ENCODE measurements around the gene FOXA2. TPM values are rescaled to one million over a fixed set of nuclear protein-coding genes. Genes with fewer than 3 reads are reported as not detected.

Gene FOXA2
- polyA plus RNA-seq, 3 donors, result not detected

GRCh38 chr20:22536956-22537756 lies 47.2 kb downstream of the FOXA2 start:
- Histone ChIP-seq H2AFZ (ENCODE audit: insufficient read depth, low read depth, low read length, poor library complexity, severe bottlenecking) (no peak overlapping the region), H3K27me3 (ENCODE audit: control insufficient read depth in 2 of 2, insufficient read depth in 2 of 2, low read length in 2 of 2) (peaks cover 0 to 2% of the 10 kb centered on the region in 2 donors), H3K4me2 (replicated peaks; ENCODE audit: extremely low read depth, low read length, poor library complexity, severe bottlenecking) (no peak overlapping the region), H4K20me1 (ENCODE audit: insufficient read depth, low read length) (no peaks in the 10 kb centered on the region), H3K79me2 (ENCODE audit: insufficient read depth, low read length) (no peaks in the 10 kb centered on the region), H3K36me3 (replicated peaks in 1 of 2; ENCODE audit: control insufficient read depth in 1 of 2, insufficient read depth in 2 of 2, low read length in 2 of 2) (no peaks in the 10 kb centered on the region), H3K27ac (ENCODE audit: low read depth in 1 of 2, low read length in 2 of 2) (no peak overlapping the region), H3K9ac (ENCODE audit: insufficient read depth, low read length, poor library complexity, severe bottlenecking) (no peak overlapping the region), H3K4me1 (ENCODE audit: control insufficient read depth in 1 of 2, insufficient read depth in 2 of 2, low read length in 2 of 2) (no peaks in the 10 kb centered on the region), H3K9me3 (replicated peaks in 1 of 2; ENCODE audit: control insufficient read depth in 1 of 2, insufficient read depth in 1 of 2, low read length in 2 of 2) (no peaks in the 10 kb centered on the region), H3K4me3 (replicated peaks in 1 of 3; ENCODE audit: low read depth in 2 of 3, low read length in 3 of 3) (no peak overlapping the region)
- DNase-seq, result no peak
- peaks cover 0 to 7% (median 3%) of the 10 kb centered on the region in 7 donors for H3K9me3 Mint-ChIP-seq
- TF ChIP-seq CTCF (IDR thresholded peaks at IDR 0.05), result no peak
- H3K36me3 Mint-ChIP-seq, result no peaks in the 10 kb centered on the region
- H3K27me3 Mint-ChIP-seq (ENCODE audit: low read depth in 3 of 3), result peaks cover 3 to 13% (median 6%) of the 10 kb centered on the region in 3 donors
- no peak overlapping the region for H3K27ac Mint-ChIP-seq
- WGBS (ENCODE audit: insufficient coverage), result 90% methylated on average over 1 of the region's 4 CpGs
- intact Hi-C loops (cut with micrococcal nuclease), result no loop called here
- H3K4me3 Mint-ChIP-seq, result no peak overlapping the region
- H3K4me1 Mint-ChIP-seq, result no peaks in the 10 kb centered on the region

GRCh38 chr20:22536141-22536828 lies 48.1 kb downstream of the FOXA2 start:
- H3K27ac Mint-ChIP-seq, result no peak overlapping the region

More at GRCh38 chr20:22536141-22536828, 48.1 kb downstream of the FOXA2 start:
- H3K79me2 ChIP-seq (ENCODE audit: insufficient read depth, low read length), result no peaks in the 10 kb centered on the region
- H3K4me3 ChIP-seq (replicated peaks in 1 of 3; ENCODE audit: low read depth in 2 of 3, low read length in 3 of 3), result no peak overlapping the region
- no peaks in the 10 kb centered on the region for H3K36me3 Mint-ChIP-seq
- no peak overlapping the region for H3K4me2 ChIP-seq (replicated peaks; ENCODE audit: extremely low read depth, low read length, poor library complexity, severe bottlenecking)
- H3K27me3 ChIP-seq (ENCODE audit: control insufficient read depth in 2 of 2, insufficient read depth in 2 of 2, low read length in 2 of 2), result peaks cover 0 to under 1% of the 10 kb centered on the region in 2 donors
- no peaks in the 10 kb centered on the region for H4K20me1 ChIP-seq (ENCODE audit: insufficient read depth, low read length)
- intact Hi-C loops (cut with micrococcal nuclease), result no loop called here
- H2AFZ ChIP-seq (ENCODE audit: insufficient read depth, low read depth, low read length, poor library complexity, severe bottlenecking), result no peak overlapping the region
- H3K4me1 ChIP-seq (ENCODE audit: control insufficient read depth in 1 of 2, insufficient read depth in 2 of 2, low read length in 2 of 2), result no peaks in the 10 kb centered on the region
- TF ChIP-seq CTCF (IDR thresholded peaks at IDR 0.05), result no peak
- H3K4me3 Mint-ChIP-seq, result no peak overlapping the region
- no peak overlapping the region for H3K9ac ChIP-seq (ENCODE audit: insufficient read depth, low read length, poor library complexity, severe bottlenecking)
- H3K9me3 ChIP-seq (replicated peaks in 1 of 2; ENCODE audit: control insufficient read depth in 1 of 2, insufficient read depth in 1 of 2, low read length in 2 of 2), result no peaks in the 10 kb centered on the region
- H3K27ac ChIP-seq (ENCODE audit: low read depth in 1 of 2, low read length in 2 of 2), result no peak overlapping the region
- H3K36me3 ChIP-seq (replicated peaks in 1 of 2; ENCODE audit: control insufficient read depth in 1 of 2, insufficient read depth in 2 of 2, low read length in 2 of 2), result no peaks in the 10 kb centered on the region
- no peak for DNase-seq
- 94% methylated on average over 5 of the region's 5 CpGs for WGBS (ENCODE audit: insufficient coverage)
- H3K9me3 Mint-ChIP-seq, result peaks cover 0 to 8% (median 3%) of the 10 kb centered on the region in 7 donors
- H3K27me3 Mint-ChIP-seq (ENCODE audit: low read depth in 3 of 3), result peaks cover 4 to 13% (median 6%) of the 10 kb centered on the region in 3 donors
- H3K4me1 Mint-ChIP-seq, result no peaks in the 10 kb centered on the region

All from CD14-positive monocyte (primary cell).